GM19438 (cell line): Measurements from ENCODE around the gene SCARB2.
A peak's percentile ranks its signal among the peaks of the same experiment; 100 is the strongest.

ENCODE experiments used
- ATAC-seq: cut with Tn5 transposase; IDR thresholded peaks from one replicate; pipeline ENCODE4 v1.9.1; 2021; ENCODE audit warnings: low read depth; ENCODE audit not compliant: unreplicated experiment

SCARB2 gene

DNA sequence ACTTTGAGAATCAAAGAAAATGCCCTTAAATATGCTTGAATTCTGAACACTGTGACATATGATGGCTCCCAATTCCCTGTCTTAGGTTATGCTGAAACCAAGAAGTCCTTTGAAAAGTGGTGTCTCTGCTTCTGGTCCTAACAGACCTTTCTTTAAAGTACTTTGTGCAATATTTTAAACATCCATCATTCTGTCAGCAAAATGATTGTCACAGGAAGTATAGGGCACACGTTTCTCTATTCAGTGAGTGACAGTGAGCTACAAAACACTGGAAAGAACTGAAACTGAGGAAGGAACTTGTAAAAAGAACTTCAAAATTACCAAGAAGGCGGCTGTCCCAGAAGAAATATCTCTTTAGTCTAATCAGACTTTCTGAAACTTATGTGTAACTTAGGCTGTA, 53.3 kb downstream of the SCARB2 start:
- no peak for ATAC-seq

DNA sequence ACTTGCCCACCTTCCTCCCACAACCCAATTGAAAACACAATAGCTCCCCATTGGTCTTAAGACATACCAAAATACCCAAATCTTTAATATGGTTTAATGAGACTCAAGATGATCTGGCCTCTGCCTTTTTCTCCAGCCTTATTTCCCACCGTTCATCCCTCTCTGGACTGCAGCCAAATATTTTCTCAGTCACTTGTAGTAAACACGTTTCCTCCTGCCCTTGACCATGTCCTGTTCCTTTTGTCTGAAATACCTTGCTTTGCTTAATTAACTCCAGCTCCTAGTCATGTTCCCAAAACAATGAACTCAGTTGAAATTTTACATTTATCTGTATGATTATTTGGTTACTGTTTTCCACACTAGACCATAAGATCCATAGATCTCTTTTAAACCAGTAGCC, 57.0 kb downstream of the SCARB2 start:
- ATAC-seq: no peak

DNA sequence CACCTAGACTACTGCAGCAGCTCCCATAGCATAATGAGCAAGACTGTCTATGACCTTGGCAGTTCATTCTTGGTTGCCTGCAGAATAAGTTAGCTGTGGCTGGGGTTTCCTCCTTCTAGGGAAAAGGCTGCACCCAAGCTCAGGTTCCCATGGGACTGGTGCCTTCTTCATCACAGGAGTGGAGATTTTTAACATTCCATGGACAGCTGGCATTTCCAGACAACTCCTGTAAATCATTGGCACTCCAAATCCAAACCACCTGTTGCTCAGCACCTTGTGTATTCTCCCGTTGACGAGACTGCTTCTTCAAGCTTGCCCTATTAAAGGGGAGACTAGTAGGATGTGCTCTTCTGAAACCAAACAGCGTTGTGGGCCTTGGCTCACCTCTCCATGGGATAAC, 57.6 kb downstream of the SCARB2 start:
- no peak for ATAC-seq

DNA sequence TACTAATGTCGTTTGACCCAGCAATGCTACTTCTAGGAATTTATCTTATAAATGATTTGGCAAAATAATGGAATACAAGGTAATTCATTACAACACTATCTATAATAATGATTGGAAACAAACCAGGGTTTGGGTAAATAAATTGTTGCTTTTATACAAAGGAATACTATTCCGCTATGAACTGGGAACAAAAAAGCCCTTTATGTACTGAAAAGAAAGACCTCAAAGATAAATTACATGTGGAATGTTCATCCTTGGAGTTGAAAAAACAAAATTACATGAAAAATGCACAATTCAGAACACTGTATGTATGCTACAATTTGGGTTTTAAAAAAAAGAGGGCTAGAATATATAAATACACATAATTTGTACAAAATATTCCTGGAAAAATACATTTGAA, 60.3 kb downstream of the SCARB2 start:
- no peak for ATAC-seq

DNA sequence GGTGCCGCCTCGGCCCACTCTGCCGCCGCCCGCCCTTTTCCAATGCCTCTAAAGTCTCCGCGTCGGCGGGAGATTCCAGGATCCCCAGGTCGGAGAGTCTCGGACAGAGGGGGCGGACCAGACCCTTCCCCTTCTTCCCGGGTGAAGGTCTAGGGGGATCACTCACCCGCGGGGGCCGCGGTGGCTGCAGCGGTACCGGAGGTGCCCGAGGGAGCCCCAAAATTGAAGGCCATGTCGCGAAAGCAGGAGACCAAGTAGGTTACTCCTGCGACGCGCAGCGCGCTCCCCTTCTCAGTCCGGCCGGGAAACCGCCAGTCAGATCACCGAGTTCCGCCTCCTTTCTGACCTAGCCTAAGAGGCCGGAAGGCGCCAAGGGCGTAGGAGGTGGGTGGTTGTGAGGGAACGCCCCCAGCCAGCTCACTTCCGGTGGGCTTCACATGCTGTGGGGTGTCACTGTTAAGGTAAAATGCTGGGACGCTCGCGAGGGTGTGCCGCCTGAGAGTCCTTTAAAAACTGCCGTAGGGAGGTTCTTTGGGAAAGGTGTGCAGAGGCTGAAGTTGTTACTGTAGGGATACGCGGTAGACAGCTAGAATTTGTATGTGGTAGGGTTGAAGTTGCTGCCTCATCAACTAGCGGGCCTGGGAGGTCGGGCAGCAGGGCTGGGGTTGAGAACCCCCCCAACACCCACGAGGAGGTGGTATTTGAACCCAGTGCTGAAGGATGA, 65.3 kb downstream of the SCARB2 start, which contains the start of gene NUP54:
TSS of gene NUP54 (minus strand) at position 256 of the 724 bp plus-strand sequence. CDS start at position 233, 23 bp downstream.
- ATAC-seq: peak; percentile 98

DNA sequence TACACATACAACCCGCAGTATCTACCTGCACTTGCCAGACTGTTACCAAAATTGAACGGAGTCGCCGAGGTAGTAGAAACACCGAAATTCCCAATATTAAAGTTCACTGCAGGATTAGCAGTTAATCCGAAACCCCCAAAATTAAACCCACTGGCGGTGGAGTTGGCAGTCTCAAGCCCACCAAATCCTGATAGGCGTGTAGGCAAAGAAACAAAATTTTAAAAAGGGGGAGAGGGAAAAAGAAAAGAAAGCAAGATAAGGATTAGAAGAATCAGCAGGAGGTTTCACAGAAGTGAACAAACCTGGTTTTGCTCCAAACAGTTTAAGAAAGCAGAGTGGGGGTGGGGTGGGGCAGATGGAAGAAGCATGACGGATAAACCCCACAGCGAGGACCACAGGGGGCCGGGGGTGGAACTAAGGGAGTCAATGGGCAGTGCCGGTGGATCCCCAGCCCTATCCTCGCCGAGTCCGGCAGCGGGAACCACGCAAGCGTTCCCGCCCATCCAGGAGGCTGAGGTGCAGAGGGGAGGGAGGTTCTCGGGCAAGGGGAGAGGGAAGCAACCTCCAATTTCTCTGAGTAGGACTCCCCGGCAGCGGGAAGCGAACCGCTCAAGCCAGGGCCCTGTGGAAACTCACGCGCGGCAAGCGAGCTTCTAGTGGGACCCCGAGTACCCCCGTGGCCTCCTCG, 66.0 kb downstream of the SCARB2 start:
- ATAC-seq: peak; percentile 45

DNA sequence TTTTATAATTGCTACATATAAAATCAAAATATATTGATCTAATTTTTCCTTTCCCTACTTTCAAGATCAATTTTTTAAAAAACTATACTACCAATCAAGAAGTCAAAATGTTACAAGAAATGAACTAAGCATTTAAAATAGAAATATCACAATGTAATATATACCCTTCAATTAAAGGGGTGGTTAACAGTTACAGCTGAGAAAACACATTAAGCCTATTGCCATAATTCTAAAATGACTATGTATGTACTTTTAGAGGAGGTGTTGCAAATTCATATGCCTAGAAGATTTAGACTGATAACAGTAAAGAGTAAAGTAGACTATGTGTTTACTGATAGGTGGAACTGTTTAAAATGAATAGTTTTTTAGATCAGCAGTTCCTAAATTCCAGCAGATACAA, 69.1 kb downstream of the SCARB2 start:
- ATAC-seq: no peak

DNA sequence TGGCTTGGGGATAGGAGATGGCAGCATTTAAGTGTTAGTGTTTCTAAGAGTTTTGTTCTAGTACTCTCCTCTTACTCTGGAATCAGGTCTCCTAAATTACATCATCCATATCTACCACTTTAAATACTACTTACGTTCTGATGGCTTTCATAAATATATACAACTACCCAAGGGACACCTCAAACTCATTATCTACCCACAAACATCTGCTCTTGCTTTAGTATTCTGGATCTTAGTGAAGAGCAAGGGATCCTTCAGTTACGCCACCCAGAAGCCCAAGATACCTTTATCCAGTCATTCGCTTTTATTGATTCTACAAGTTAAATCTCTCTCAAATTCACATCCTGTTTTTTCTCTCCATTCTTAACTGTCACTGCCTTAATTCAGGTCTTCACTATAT, 72.4 kb downstream of the SCARB2 start:
- ATAC-seq: no peak

DNA sequence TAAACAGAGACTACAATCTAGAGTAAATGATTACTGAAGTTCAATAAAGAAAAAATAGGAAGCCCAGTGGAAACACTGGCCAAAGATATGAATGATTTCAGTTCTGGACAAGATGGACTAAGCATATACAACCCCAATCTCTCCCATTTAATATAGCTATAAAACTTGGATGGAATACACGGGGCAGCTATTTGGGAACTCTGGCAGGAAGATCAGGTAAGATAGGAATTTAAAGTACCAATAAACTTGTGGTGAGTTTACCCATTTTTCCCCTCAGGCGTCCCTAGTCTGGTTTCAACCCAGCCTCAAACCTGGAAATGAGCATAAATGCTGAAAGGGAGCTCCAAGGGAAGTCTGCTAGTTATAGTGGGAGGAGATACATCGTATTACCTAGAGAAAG, 85.9 kb downstream of the SCARB2 start:
- no peak for ATAC-seq

DNA sequence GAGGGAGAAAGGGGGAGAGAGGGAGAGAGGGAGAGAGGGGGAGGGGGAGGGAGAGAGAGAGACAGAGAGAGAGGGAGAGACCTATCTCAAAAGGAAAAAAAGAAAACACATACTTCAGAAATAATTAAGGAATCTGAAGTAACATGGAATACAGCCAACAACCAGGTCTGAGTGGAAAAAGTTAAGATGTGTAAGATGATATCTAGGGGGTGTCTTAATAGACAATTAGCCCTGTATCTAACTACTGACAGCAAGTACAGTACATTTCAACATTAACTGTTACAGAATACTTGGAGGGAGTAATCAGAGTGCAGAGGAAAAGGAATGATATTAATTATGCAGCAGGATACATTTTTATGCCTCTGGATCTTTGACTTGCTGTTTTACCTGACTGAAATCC, 87.8 kb downstream of the SCARB2 start:
- no peak for ATAC-seq

DNA sequence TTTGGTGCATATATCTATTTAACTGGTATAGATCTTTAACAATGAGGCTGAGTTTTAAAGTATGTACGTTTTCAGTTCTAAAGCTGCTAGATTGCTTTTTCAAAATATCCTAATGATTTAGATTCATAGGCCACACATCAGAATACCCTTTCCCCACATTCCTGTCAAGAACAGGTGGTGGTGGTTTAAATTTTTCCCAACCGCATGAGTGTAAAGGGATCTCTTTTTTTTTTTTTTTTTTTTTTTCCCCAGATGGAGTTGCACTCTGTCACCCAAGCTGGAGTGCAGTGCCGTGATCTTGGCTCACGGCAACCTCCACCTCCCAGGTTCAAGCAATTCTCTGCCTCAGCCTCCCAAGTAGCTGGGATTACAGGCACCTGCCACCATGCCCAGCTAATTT, 93.4 kb downstream of the SCARB2 start:
- ATAC-seq: no peak

DNA sequence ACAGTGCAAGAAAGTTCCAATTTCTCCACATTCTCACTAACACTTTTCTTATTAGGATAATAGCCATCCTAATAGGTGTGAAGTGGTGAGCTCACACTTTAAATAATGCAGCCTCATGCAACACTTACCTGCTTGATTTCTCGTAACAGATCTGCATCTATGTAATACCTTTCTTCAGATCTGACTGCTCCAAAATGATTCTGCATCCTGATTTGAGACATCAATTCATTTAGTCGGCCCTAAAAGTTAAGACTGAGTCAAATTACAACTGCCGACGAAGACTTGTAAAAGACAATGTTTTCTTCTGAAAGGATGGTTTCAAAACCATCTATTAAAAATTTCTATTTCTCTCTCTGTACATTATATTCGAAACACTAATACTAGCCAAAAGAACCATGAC, 96.1 kb downstream of the SCARB2 start:
- no peak for ATAC-seq

DNA sequence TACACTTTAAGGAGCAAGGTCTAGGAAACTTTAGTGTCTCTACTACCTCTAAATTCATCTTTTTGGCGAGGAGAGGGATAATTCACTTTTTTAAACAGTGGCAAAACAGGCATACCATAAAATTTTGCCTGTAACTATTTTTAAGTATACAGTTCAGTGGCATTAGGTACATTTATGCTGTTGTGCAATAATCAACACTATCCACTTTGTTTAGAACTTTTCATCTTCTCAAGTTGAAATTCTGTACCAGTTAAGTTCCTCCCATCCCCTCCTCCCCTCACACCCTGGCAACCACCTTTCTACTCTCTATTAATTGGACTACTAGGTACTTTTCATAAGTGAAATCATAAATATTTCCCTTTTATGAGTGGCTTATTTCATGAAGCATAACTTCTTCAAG, 96.8 kb downstream of the SCARB2 start:
- ATAC-seq: no peak
